NCI-H2081 (cell line): ENCODE results near the gene CTDP1.
"Not testable (repeated sequence)": the region's sequence is repeated elsewhere in the genome, so short reads cannot be mapped to it uniquely, and the experiment has no call there.

Experiments used
- DNase-seq, 2 experiments: peaks; one replicate each; lab custom pipeline; 2025; lab: John Stamatoyannopoulos, UW

Gene CTDP1

GRCh38 chr18:79682894-79683625 lies 3.5 kb downstream of the CTDP1 start:
- DNase-seq: no peak

- DNase-seq: no peak
Observed at GRCh38 chr18:79683626-79684282, 4.2 kb downstream of the CTDP1 start.

- DNase-seq: no peak
Observed at GRCh38 chr18:79684283-79684631, 4.7 kb downstream of the CTDP1 start.

- no peak for DNase-seq
Observed at GRCh38 chr18:79684787-79685186, 5.2 kb downstream of the CTDP1 start.

GRCh38 chr18:79685281-79685680 lies 5.7 kb downstream of the CTDP1 start:
- no peak for DNase-seq

- DNase-seq: no peak
Observed at GRCh38 chr18:79685971-79686370, 6.4 kb downstream of the CTDP1 start.

- no peak for DNase-seq
Observed at GRCh38 chr18:79687806-79688205, 8.2 kb downstream of the CTDP1 start.

- no peak for DNase-seq
Observed at GRCh38 chr18:79690071-79690470, 10.5 kb downstream of the CTDP1 start.

- DNase-seq: no peak
Observed at GRCh38 chr18:79690586-79691482, 11.2 kb downstream of the CTDP1 start.

- no peak for DNase-seq
Observed at GRCh38 chr18:79692056-79692455, 12.5 kb downstream of the CTDP1 start.

- DNase-seq: no peak
Observed at GRCh38 chr18:79692886-79693285, 13.3 kb downstream of the CTDP1 start.

- no peak for DNase-seq
Observed at GRCh38 chr18:79693561-79694205, 14.1 kb downstream of the CTDP1 start.

GRCh38 chr18:79694206-79694894 lies 14.7 kb downstream of the CTDP1 start:
- not testable (repeated sequence) for DNase-seq

GRCh38 chr18:79694895-79695213 lies 15.3 kb downstream of the CTDP1 start:
- DNase-seq: no peak

- DNase-seq: no peak
Observed at GRCh38 chr18:79695269-79695668, 15.7 kb downstream of the CTDP1 start.

GRCh38 chr18:79695856-79696850 lies 16.6 kb downstream of the CTDP1 start:
- no peak for DNase-seq

- no peak for DNase-seq
Observed at GRCh38 chr18:79697178-79697577, 17.6 kb downstream of the CTDP1 start.

- DNase-seq: no peak
Observed at GRCh38 chr18:79697976-79698375, 18.4 kb downstream of the CTDP1 start.

GRCh38 chr18:79698668-79699335 lies 19.2 kb downstream of the CTDP1 start:
- no peak for DNase-seq

- no peak for DNase-seq
Observed at GRCh38 chr18:79699653-79700052, 20.1 kb downstream of the CTDP1 start.
